Psoas muscle (tissue), 8 donors: ENCODE results near the gene PTPRG. TPM values are rescaled to one million over a fixed set of nuclear protein-coding genes. Genes with fewer than 3 reads are reported as not detected.
A peak's percentile ranks its signal among the peaks of the same experiment; 100 is the strongest.

Experiments used
- ATAC-seq, 4 donors: fragments of 200-7000 bp; cut with Tn5 transposase; one replicate each; pipeline ENCODE4 v1.9.1; 2020; ENCODE audit warnings: moderate library complexity in 3 of 4, mild to moderate bottlenecking in 2 of 4
- DNase-seq, 2 donors: peaks; one replicate each; pipeline ENCODE4 v3.0.0-alpha.2; 2020
- H3K27ac ChIP-seq: fragments of 200-600 bp; one replicate; pipeline ENCODE4 v1.8.0; 2022
- H3K27me3 ChIP-seq, 3 donors: fragments of 200-600 bp in 1 of 3; one replicate each; pipeline versions ENCODE4 v1.6.1 to v1.8.0; 2013 to 2022; ENCODE audit warnings: low read length in 2 of 3, mild to moderate bottlenecking in 2 of 3, moderate library complexity in 1 of 3; ENCODE audit not compliant: insufficient read depth in 3 of 3
- H3K36me3 ChIP-seq, 2 donors: fragments of 200-600 bp in 1 of 2; one replicate each; pipeline versions ENCODE4 v1.6.1 to v1.8.0; 2013 to 2022; ENCODE audit warnings: low read depth in 1 of 2, mild to moderate bottlenecking in 1 of 2, moderate library complexity in 1 of 2; ENCODE audit not compliant: insufficient read depth in 1 of 2
- H3K4me1 ChIP-seq: fragments of 200-600 bp; one replicate; pipeline ENCODE4 v1.8.0; 2022
- H3K4me3 ChIP-seq: fragments of 200-600 bp; one replicate; pipeline ENCODE4 v1.8.0; 2022; ENCODE audit warnings: mild to moderate bottlenecking
- H3K9me3 ChIP-seq: fragments of 200-600 bp; one replicate; pipeline ENCODE4 v1.8.0; 2022
- WGBS, 3 donors: extraction: QIAGEN DNeasy Blood & Tissue Kit; methylation state at CpG; one replicate each; pipeline versions ENCODE4 v1.1.6 to v1.1.7; 2013; 5-methylcytosine and 5-hydroxymethylcytosine counted together
- intact Hi-C, 2 donors: fragments of 100-400 bp; cut with DNase I; formaldehyde crosslinking; loops; one replicate each; pipeline versions ENCODE4 v1.11.0 to v1.14.2; 2022
- polyA plus RNA-seq, 3 donors: library from polyadenylated mRNA; stranded (reverse); fragments of 200-250 nt; gene quantifications; one replicate each; pipeline ENCODE4 v1.2.3, GENCODE V29; 2013
- total RNA-seq, 4 donors: library from RNA; stranded (reverse); fragmentation: NEBNext Ultra II Directional in 2 of 4; extraction: Animal tissue kit (Norgen Biotek cat#: 25700) in 2 of 4; gene quantifications; one replicate each; pipeline versions ENCODE4 v1.2.1 to v1.2.4, GENCODE V29; 2021 to 2023
- TF ChIP-seq, protein P1 (sequence below): fragments of 200-600 bp; IDR thresholded peaks from one replicate; pipeline ENCODE4 v1.8.0; 2022; ENCODE audit warnings: antibody characterized with exemption
- donor health status: healthy with polysubstance abuse.
- donor health status: DM: no; HTN: no; CAD: no; lungs with moderate emphysema.
- donor health status: Bipolar disorder and iron deficiency.
- donor health status: healthy.
- donor health status: DM: yes; HTN: yes; CAD: no.
- donor health status: DM: no; HTN: no; CAD: no.
- donor health status: DM: no; HTN: no; CAD: no.
- donor health status: DM: yes; HTN: yes; CAD: no.

The PTPRG gene
- total and polyA plus RNA-seq, 7 donors, result 4.5 to 29.5 (median 12.6) TPM

DNA sequence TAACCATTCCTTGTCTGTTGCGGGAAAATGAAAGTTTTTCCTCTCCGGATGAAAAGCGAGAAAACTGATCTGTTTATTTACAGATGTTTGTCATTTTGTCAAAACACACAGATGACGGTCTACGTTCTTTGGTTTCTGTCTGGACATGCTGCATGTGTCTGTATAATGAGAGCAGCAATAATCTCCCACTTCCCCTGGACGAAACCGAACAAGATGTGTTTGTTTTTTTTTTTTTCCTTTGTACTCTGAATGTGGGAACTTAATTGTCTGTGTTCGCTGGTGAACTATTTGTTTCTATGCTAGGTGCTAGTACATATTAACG lies 33.6 kb downstream of the PTPRG start:
- intact Hi-C loops, result no loop called here
- H3K36me3 ChIP-seq, result no peaks in the 10 kb centered on the region
- peak overlapping the region; percentile 35 for H3K4me3 ChIP-seq
- H3K27me3 ChIP-seq, result no peaks in the 10 kb centered on the region
- ATAC-seq (peak in 2 of 4 donors; percentile 4 to 6), DNase-seq (no peak)
- 35 to 44% (median 36%) methylated on average over 9 of the region's 9 CpGs for WGBS, 3 donors
- TF ChIP-seq, protein P1, sequence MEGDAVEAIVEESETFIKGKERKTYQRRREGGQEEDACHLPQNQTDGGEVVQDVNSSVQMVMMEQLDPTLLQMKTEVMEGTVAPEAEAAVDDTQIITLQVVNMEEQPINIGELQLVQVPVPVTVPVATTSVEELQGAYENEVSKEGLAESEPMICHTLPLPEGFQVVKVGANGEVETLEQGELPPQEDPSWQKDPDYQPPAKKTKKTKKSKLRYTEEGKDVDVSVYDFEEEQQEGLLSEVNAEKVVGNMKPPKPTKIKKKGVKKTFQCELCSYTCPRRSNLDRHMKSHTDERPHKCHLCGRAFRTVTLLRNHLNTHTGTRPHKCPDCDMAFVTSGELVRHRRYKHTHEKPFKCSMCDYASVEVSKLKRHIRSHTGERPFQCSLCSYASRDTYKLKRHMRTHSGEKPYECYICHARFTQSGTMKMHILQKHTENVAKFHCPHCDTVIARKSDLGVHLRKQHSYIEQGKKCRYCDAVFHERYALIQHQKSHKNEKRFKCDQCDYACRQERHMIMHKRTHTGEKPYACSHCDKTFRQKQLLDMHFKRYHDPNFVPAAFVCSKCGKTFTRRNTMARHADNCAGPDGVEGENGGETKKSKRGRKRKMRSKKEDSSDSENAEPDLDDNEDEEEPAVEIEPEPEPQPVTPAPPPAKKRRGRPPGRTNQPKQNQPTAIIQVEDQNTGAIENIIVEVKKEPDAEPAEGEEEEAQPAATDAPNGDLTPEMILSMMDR, result no peak
- H3K27ac ChIP-seq, result peak overlapping the region; percentile 54
- H3K9me3 ChIP-seq, result no peaks in the 10 kb centered on the region
- peaks cover 27% of the 10 kb centered on the region for H3K4me1 ChIP-seq

DNA sequence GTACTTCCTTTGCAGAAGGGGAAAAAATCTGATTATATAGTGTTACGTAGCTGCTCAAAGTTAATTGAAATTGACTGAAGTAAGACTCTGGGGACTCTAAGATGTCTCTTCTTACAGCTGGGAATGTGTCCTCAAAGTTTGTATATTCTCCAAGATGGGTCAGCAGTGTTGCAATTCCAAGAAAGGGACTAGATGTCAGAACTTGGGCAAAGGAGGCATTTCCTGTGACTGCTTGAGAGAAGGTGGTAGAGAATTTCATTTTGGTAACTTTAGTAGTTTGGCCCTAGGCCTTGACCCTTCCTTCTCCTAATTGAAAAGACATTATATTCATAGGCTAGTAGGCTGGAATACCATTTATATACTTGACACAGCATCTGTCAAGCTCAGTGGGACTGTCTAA lies 33.9 kb downstream of the PTPRG start:
- intact Hi-C loops, result no loop called here
- Histone ChIP-seq H3K4me1 (peaks cover 27% of the 10 kb centered on the region), H3K36me3 (no peaks in the 10 kb centered on the region), H3K27me3 (no peaks in the 10 kb centered on the region), H3K4me3 (peak overlapping the region; percentile 35), H3K9me3 (no peaks in the 10 kb centered on the region), H3K27ac (peak overlapping the region; percentile 54)
- DNase-seq (no peak), ATAC-seq (peak; percentile 43 to 72 (median 48))
- WGBS, 3 donors, result 0 to 28% (median 0%) methylated on average over 1 of the region's 1 CpG
- TF ChIP-seq, protein P1, result no peak

DNA sequence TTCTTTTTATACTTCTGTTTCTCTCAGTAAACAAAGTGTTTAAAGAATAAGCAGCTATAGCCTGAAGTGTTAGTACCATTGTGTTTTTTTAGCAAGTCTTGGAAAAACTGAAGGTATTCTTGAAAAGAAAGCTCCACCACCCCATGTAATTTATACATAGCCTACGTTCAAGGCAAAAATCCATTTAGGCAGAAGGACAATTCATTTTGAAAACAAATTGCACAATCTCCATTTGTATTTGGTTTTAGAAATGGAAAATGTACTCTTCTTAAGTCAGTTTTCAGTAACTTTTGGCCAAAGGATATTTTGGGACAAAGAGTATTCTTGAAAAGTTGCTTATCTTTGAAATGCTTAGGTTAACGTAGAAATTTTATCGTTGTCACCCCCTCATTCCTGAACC lies 34.5 kb downstream of the PTPRG start:
- H3K27ac ChIP-seq, result peak overlapping the region; percentile 54
- DNase-seq (no peak), ATAC-seq (no peak)
- H3K9me3 ChIP-seq, result no peaks in the 10 kb centered on the region
- WGBS, 3 donors, result 81 to 88% (median 88%) methylated on average over 3 of the region's 3 CpGs
- intact Hi-C loops, result no loop called here
- H3K36me3 ChIP-seq, result no peaks in the 10 kb centered on the region
- TF ChIP-seq, protein P1, result no peak
- no peaks in the 10 kb centered on the region for H3K27me3 ChIP-seq
- no peak overlapping the region for H3K4me3 ChIP-seq
- H3K4me1 ChIP-seq, result peaks cover 27% of the 10 kb centered on the region

DNA sequence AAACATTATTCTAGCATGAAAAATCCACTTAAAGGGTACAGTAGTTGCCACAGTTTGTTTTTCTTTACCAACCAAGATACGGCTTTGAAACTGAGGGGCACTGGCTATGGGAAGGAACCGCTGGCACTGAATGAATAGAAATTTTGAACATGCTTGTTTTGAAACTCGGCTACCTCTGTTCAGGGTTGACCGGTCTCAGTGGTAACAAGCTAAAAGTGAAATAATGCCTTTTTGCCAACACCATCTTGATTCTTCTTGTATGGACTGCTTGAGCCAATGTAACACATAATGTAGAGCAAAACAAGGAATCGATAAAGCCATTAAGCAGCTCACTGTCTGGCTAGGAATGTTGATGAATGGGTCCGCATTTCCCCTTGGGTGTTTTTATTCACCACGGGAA lies 36.5 kb downstream of the PTPRG start:
- H3K27ac ChIP-seq, result no peak overlapping the region
- TF ChIP-seq, protein P1, result no peak
- H3K36me3 ChIP-seq, result no peaks in the 10 kb centered on the region
- no peaks in the 10 kb centered on the region for H3K27me3 ChIP-seq
- DNase-seq (no peak), ATAC-seq (no peak)
- no peak overlapping the region for H3K4me3 ChIP-seq
- H3K9me3 ChIP-seq, result no peaks in the 10 kb centered on the region
- intact Hi-C loops, result no loop called here
- 65 to 82% (median 72%) methylated on average over 7 of the region's 7 CpGs for WGBS, 3 donors
- H3K4me1 ChIP-seq, result peaks cover 39% of the 10 kb centered on the region

DNA sequence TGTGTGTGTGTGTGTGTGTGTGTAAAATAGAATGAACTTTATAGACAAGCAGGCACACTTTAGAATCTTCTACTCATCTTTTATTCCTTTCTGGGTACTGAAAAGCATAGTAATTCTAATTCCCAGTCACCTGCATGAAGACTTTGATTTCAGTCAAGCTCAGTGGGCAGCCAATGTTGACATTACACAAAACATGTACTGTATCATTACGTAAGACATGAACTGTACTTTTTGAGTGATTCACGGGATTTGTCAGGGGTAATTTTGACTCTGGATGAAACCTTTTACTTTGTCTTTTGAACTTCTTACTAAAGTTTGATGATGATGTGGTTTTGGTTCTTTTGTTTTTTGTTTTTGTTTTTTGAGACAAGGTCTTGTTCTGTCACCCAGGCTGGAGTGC lies 38.8 kb downstream of the PTPRG start:
- H3K27ac ChIP-seq, result no peak overlapping the region
- peaks cover 19% of the 10 kb centered on the region for H3K4me1 ChIP-seq
- ATAC-seq (no peak), DNase-seq (no peak)
- no peak overlapping the region for H3K4me3 ChIP-seq
- TF ChIP-seq, protein P1, result no peak
- H3K36me3 ChIP-seq, result no peaks in the 10 kb centered on the region
- intact Hi-C loops, result no loop called here
- H3K27me3 ChIP-seq, result no peaks in the 10 kb centered on the region
- WGBS, 3 donors, result 88 to 98% (median 96%) methylated on average over 2 of the region's 2 CpGs
- H3K9me3 ChIP-seq, result no peaks in the 10 kb centered on the region
